HG03469 (cell line): Measurements from ENCODE around the gene CCDC188.
A peak's percentile ranks its signal among the peaks of the same experiment; 100 is the strongest.

Experiments used
- ATAC-seq: cut with Tn5 transposase; IDR thresholded peaks from one replicate; pipeline ENCODE4 v1.9.1; 2021; ENCODE audit warnings: mild to moderate bottlenecking, moderate library complexity, moderate number of reproducible peaks; ENCODE audit not compliant: unreplicated experiment

CCDC188 gene

DNA sequence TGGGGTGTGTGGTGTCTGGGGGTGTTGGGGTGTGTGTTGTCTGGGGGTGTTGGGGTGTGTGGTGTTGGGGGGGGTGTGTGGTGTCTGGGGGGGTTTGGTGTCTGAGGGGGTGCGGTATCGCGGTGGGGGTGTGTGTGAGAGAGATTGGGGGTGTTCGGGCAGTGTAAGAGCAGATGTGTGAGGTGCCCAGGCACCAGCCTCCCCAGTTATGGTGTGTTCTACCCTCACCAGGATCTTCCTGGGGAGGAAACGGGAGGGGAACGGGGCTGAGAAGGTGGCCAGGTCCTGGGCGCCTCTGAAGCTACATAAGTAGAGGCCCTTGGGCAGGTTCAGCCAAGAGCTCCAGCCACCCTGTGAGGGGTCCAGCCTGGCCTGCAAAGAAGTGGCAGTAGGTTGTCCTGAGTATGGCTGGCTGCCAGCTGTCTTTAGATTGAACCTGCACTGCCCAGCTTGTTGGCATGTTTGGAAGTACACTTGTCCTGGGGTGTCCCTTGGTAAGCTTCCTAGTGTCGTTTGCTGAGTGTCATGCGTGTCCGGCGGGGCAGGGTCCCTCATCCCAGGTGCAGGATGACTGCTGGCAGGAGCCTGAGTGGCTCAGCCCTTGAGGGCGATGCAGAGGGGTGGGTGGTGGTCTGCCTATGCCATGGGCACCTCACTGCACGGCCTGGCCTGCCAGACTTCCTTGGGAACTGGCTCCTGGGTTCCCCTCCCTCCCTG, 27.3 kb downstream of the CCDC188 start:
- no peak for ATAC-seq

- ATAC-seq: no peak
Measured at GRCh38 chr22:20121856-20122415, 28.9 kb downstream of the CCDC188 start.

- no peak for ATAC-seq
Measured at GRCh38 chr22:20118300-20119020, 32.4 kb downstream of the CCDC188 start.

GRCh38 chr22:20117633-20118299, 33.1 kb downstream of the CCDC188 start:
- peak; percentile 11 for ATAC-seq

DNA sequence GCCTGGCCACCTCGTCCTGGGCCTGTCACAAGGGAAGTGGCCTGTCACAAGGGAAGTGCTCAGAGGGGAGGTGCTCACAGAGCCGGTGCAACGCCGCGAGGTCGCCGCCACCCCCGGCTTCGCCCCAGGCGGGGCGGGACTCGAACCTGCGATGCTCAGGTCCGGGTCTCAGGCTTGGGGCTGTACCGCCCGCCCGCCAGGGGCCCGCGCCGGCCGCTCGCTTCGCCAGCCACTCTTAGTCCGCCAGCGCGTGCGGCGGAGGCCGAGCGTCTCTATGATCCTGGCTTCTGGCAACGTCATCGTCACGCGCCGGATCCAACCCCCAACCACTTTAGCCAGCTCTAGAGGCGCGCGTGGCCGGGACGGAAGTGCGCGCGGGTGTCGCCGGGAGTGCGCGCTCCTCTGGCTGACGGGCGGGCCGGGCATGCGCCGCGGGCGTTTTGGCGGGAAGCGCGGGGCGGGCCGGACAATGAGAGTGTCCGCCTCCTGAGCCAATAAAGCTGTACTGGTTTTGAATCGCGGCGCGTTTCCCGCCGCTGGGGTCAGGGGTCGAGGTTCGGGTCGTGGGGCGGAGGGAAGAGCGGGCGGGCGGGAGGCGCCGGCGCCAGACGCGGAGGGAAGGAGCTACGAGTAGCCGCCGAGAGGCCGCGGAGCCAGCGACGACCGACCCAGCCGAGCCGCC, 33.8 kb downstream of the CCDC188 start, which contains the start of gene TRMT2A:
TRMT2A (minus strand) TSS at position 276 of the 682 bp plus-strand sequence. CDS start 320 bp downstream, outside the sequence.
- peak; percentile 43 for ATAC-seq

- no peak for ATAC-seq
Measured at GRCh38 chr22:20116376-20116950, 34.4 kb downstream of the CCDC188 start.

DNA sequence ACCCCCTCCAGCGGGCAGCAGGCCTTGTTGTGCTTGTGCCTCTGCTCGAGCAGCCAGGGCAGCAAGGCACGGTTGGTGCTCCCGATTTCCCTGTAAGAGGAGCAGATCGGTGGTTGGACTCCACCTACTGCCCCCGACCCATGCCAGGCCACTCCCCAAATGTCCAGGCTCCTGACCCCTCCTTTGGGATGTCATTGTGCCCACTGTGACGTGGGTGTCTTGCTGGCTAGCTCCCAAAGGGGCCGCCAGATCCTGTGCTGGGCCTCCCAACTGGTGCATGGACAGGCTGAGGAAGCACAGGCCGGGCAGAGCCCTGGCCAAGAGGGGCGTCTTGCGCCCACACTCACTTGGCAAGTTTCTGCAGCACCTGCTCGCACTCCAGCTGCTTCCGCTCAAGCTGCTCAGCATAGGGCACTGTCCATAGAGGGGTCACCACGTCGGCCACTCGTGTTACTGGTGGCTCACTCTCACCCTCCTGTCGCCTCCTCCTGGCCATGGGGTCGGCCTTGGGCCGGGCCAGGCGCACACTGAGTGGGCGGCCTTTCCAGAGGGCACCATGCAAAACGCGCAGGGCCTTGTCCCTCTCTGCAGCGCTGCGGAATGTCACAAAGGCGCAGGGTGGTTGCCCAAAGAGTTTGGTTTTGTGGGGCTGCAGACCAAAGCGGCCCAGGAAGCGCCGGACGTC, 35.0 kb downstream of the CCDC188 start, which contains the start of gene RANBP1:
RANBP1 (plus strand) TSS at position 414 of the 685 bp plus-strand sequence; CDS start at position 495, 81 bp downstream.
- no peak for ATAC-seq

DNA sequence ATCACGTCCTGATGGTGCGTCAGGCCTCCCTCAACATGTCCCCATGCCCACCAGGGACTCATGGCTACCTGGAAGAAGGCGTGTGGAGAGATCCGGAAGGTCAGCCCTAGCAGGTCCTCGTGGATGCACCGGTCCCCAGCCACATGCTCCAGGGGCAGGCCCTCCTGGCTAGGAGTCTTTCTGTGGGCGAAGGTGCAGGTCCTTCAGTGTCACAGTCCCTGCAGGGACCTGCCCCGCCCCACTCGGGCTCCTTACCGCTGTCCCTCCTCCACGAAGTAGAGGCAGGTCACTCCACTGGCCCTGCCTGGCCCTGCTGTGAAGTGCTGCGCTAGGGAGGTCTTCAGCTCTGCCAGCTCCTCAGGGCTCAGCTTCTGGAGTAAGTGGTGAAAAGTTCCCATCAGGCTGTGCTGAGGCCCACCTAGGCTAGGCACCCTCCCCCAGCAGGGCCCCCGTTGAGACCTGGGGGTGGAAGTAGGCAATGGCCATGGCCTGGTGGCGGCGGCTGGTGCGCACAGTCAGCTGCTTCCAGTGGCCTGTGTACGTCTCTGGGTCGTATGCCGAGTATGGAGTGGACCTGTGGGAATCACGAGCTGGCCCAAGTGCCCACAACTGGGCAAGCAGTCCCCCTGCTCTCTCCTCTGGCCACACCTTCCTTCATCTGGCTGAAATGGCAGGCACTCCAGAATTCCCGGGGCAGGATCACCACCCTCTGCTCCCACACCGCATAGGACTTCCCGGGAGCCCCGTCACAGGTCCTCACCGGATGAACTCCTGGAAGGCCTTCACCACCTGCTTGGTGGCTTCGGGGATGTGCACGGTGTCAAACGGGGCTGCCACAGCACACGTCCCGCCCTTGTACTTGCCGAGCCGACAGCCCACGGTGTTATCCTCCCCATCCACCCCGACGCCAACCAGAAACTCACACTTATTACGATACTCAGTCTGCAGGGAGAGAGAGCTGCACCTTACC, 36.1 kb downstream of the CCDC188 start:
- ATAC-seq: no peak

GRCh38 chr22:20113551-20114310, 37.1 kb downstream of the CCDC188 start:
- no peak for ATAC-seq

- no peak for ATAC-seq
Measured at GRCh38 chr22:20112623-20113511, 38.0 kb downstream of the CCDC188 start.

- ATAC-seq: no peak
Measured at GRCh38 chr22:20111689-20112622, 38.9 kb downstream of the CCDC188 start.

DNA sequence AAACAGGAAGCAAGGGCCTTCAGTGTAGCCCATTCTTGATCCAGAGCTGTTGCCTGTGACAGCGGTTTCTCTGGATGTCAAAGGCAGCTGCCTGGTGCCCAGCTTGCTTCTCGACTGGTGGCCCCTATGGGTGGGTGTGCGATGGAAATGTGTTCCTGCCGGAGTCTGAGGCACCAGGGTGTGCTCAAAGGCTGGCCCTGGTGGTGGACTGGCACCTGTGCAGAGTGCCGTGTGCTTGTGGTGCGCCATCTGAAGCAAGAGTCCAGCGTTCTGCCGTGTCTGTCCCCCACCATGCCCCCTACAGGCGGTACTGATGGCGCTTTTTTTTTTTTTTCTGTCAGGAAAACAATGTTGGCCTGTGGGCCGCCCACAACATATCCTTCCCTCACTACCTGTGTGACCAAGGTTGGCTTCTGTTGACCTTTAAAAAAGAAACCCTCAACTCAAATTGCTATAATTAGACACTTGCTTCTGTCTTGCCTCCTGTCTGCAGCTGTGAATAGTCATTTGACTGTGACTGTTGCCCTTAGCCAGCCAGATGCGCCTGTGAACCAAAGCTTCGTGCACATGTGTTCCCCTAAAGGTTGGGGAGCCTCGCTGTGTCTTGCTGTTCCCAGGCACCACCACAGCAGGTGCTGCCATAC, 39.7 kb downstream of the CCDC188 start:
- ATAC-seq: no peak

DNA sequence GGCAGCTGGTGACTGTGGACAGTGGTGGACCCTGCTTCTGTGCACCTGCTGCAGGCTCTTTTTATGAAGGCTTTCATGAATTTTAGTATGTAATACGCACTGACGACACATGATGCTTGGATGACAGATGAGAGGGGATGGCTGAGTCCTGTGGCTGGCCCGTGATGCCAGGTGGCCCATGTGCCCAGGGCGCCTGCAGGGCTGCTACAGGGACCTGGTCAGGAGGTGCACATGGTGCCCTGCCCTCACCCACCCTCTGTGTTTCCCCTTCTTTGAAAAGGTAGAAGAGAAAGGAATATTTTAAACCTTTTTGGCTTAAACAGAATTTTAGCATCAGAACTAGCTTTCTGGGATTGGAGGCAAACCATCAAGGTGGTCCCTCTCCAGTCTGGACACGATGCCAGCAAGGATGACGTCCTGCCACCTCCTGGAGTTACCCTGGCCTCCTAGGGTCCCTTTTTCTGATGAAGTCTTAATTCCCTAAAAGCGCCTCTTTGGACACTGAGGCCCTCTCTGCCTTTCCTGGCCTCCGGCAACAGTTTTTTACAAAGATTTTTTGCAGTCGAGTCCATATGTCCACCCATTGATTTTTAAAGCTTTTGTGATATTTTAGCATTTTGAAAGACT, 40.4 kb downstream of the CCDC188 start:
- ATAC-seq: no peak

- ATAC-seq: no peak
Measured at GRCh38 chr22:20109411-20110358, 41.2 kb downstream of the CCDC188 start.
